ENCODE results near the gene SARDH.
"Not testable (repeated sequence)": the region's sequence is repeated elsewhere in the genome, so short reads cannot be mapped to it uniquely, and the experiment has no call there.

Gene SARDH

DNA sequence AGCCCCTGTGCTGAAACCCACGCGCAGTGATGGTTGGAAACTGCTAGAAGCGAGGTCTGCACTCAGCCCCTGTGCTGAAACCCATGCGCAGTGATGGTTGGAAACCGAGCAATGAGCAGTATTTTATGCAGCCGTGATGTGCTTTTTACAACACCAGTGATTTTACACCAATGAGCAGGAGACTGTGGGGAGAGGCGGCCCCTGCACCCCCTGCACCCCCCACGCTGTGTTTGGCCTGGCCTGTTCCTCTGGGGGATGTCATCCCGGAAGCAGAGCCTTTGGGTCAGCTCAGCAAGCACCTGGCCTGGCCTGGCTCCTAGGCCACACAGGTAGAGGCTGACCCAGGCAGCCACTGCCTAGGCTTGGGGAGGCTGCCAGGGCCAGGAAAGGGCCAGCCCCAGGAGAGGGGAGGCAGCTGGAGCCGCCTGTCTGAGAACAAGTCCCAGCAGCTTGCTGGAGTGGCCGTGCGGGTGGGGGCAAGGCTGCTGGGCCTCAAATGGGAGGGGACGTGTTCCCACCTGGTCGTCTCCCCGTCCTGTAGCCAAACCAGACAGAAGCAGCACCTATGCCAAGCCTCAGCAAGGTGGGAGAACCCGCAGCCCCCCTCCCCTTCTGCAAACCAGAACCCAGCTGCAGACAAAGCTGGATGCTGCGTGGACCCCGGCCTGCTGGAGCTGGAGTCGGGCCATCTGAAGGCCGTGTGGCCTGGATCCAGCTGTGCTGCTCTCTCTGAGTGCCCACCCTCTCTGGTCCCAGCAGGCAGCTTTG lies 55.1 kb downstream of the SARDH start:
- DNase-seq: peak; percentile 74

DNA sequence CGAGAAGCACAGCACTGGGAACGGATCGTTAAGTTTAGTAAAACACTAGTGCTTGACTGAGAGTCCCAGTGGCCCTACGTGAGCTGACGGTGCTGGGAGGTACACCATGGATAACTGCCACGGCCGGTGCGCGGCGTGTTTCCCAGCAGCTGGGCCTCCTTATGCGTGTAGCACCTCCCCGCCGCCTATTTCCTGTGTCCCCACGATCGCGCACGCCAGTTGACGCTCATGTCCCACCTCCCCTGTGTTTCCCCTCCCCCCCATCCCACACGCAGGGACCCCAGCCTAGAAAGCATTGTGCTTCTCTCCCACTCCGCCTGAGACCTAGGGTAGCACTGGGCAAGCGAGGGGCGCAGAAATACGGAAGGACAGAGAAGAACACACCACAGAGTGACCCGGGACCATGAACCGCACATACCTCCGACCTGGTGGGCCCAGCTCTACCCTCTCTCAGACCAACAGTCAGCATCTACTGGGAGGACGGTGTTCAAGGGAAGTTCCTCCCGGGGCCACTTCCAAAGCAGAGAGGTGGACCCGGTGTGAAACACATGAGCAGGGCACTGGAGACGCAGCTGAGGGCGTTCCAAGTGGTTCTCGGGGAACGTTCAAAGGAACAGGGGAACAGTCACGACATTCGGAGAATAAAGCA lies 56.4 kb downstream of the SARDH start:
- DNase-seq: no peak

- no peak for DNase-seq
These were observed 57.0 kb downstream of the SARDH start for GRCh38 chr9:133680976-133681657.

DNA sequence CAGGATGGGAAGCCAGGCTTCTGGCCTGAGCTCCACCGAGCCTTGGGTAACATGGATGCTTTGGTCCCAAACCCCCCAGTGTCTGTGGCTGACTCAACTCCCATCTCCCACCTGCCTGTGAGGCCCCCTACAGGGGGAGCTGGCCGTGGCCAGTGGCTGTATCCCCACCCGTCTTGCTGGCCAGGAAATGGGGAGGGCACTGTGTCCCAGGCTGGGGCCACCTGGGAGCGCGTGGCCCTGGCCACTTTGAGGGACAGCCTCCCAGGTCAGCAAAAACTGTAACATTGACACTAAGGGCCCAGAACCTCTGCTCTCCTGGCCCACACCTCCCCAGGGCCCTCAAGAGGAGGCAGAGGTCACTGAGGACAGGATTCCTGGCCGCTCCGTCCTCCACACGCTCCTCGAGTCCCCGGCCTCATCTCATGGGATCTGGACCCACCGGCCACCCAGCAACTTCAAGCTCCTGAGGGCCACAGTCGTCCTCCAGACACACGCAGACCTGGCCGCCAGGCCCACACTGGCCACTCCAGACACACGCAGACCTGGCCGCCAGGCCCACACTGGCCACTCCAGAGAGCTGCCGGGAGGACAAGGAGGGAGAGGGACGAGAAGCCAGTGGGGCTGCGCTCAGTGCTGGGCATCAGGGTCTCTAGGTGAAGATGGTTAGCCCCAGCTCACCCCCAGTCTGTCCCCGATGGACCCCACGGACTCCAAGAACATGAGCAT lies 57.7 kb downstream of the SARDH start:
- DNase-seq: no peak

GRCh38 chr9:133679466-133680061 lies 58.6 kb downstream of the SARDH start:
- no peak for DNase-seq

GRCh38 chr9:133679056-133679455 lies 59.1 kb downstream of the SARDH start:
- DNase-seq: no peak

DNA sequence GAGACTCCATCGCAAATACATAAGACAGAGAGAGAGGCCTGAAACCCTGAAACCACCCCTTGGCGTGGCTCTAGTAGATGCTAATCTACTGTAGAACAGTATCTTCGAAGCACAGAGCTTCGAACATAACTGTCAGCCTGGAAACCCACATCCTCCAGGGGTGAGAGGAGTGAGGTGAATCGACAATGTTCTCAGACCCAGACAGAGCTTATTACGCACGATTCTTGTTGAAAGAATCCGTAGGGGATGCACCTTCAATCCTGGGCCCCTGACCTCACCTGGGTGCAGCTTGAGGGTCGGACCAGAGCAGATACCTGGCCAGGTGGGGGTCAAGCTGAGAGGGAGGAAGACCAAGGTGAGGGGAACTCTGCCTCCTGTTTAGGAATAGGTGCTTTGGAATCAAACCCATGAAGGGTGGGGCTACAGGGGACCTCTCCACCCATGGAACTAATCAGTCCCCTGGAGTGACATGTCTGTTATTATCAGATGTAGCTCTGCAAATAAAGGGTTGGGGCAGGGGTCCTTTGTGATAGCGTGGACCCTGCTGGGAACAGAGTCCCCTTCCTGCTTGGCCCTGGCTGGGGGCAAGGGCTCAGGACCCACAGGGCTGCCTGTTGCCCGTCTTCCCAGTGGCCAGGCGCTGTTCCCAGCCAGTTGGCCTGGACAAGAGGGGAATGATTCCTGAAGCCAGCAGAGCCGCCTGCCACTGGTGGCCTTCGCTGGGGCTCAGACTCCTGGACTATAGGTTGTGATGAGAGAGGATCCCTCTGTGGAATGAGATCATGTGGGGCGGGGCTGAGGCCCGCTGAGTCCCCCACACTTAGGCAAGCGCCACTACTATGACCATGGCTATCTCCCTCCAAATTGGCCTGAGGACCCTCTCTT lies 60.8 kb downstream of the SARDH start:
- DNase-seq: no peak

GRCh38 chr9:133676450-133676849 lies 61.7 kb downstream of the SARDH start:
- no peak for DNase-seq

- DNase-seq: not testable (repeated sequence)
These were observed 62.4 kb downstream of the SARDH start for GRCh38 chr9:133675796-133676195.

DNA sequence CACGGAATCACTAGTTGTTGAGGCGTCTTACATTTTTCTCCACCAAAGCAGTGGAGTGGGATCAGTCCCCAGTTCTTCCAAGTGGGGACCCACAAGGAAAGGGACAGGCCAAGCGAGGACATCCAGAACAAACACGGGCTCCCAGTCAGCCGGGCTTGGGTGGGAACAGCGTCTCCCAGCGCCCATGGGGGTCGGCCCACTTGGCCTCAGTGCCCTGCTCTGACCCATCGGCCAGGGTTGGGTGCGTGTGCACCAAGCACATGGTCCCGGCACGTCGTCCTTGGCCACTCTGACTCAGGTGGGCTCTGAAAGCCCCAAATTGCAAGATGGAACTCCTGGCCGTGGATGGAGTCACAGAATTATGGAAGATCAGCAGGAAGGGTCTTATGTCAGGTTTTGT lies 64.1 kb downstream of the SARDH start:
- no peak for DNase-seq

- no peak for DNase-seq
These were observed 64.9 kb downstream of the SARDH start for GRCh38 chr9:133673258-133673655.

DNA sequence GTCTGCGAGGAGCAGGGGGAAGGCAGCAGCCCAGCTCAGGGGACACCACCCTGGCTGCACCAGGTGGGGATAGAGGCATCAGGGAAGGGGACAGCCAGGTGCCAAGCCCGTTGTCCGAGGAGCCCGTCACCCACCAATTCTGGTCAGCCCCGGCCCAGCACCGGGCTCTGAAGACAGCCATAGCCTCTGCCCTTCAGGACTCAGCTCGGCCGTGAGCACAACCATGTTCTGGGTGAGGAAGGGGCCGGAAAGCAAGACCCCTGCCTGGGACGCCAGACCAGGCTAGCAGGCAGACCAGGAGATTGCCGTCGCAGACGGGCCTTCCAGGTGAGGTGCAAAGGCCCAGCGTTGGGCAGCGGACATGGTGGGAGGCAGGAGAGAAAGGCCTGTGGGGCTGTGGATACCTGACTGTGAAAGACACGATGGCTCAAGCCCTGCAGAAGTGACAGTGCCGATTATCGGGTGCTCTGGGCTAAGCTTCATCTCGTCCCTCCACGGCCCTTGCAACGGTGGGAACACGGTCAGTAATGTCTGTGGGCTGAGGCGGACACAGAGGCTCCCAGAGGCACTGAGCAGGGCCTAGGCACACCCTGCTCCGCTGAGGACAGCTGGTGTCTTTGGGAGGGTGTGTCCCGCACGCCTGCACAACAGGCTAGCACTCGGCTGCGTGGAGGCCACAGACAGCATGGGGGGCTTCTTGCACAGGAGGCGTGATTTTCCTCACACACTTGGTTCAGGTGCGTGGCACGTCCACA lies 65.5 kb downstream of the SARDH start:
- DNase-seq: no peak

- no peak for DNase-seq
These were observed 66.8 kb downstream of the SARDH start for GRCh38 chr9:133671371-133671770.

- DNase-seq: no peak
These were observed 67.7 kb downstream of the SARDH start for GRCh38 chr9:133670466-133670865.

DNA sequence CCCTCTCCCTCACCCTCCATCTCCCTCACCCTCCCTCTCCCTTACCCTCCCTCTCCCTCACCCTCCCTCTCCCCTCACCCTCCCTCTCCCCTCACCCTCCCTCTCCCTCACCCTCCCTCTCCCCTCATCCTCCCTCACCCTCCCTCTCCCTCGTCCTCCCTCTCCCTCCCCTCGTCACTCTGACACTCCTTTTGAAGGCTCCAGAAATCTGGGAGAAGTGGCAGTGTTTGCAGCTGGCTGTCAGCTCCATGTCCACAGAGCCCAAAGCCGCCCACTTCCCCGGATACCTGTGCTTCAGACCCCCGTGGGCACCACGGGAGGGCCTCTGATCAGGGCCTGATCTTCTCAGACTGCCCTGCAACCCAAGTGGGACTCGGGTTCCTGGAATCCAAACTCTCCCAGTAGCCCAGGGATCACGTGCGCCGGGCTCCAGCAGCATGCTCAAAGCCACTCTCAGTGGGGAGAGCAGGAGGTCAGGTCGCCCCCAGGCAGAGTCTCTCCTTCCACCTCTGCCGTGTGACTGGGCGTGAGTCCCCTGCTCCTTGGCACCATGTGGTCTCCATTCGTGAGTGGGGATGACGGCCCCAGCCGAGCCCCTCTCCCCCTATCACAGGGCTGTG lies 68.9 kb downstream of the SARDH start:
- no peak for DNase-seq

- no peak for DNase-seq
These were observed 70.2 kb downstream of the SARDH start for GRCh38 chr9:133667759-133668450.

DNA sequence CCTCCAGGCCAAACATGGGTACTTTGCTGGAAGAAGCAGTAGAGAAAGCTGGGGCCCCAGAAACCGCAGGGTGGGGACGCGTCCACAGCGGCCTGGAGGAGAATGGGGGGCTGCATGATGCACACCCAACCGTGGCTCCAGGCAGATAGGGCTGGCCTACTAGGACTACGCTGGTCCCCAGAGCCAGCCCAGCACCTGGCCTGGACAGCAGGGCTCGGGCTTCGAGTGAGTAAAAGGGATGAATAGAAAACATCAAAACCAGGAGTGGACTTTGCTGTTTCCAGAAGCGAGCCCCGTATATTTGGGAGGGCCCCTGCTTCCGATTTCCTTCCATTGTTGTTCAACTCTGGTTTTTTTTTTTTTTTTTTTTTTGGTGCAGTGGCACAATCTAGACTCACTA lies 71.3 kb downstream of the SARDH start:
- no peak for DNase-seq

DNA sequence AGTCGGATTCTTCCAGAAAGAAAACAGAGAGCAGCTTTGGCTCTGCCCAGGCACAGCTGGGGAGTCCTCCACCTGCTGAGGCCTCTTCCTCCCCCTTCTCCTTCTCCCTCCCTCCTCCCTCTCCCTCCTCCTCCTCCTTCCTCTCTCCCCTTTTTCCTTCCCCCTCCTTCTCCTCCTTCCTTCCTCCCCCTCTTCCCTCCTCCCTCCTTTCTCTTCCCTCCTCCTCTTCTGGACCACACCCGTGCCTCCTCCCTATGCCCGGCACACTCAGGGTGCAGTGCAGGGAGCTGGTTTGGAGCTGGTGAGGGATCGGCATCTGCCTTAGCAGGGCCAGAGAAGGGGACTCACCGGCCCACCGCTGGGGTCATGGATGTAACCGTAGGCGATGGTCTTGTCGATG lies 71.8 kb downstream of the SARDH start:
- DNase-seq: no peak

DNA sequence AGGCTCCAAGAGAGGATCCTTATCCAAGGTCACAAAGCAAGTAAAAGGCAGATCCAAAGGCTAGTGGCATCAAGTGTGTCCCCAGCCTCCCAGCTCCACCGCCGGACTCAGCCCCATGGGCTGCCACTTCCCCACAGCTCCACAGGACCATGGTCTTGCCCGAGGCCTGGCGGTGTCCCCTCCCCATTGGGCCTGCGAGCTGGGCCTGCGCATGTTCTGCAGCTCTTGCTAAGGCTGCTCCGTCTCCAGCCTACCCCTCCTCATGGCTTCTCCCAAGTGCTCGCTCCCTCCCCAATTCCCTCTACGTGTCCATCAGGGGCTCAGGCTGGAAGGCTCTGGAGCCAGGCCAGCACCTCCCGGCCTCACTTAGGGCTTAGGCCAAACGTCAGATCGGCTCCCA lies 72.6 kb downstream of the SARDH start:
- no peak for DNase-seq

- DNase-seq: no peak
These were observed 73.1 kb downstream of the SARDH start for GRCh38 chr9:133665096-133665495.
